Trophoblast cell (in vitro differentiated cells and primary cell): ENCODE data around the gene GNS.

Source experiments
- DNase-seq, 2 donors: peaks; one replicate each; pipeline ENCODE4 v3.0.0-alpha.2; 2016
- H2AFZ ChIP-seq: 2 replicates; pipeline ENCODE4 v1.6.1; 2013; ENCODE audit warnings: low read length, moderate library complexity, mild to moderate bottlenecking; ENCODE audit not compliant: insufficient read depth, poor library complexity
- H2AK5ac ChIP-seq: 2 replicates; pipeline ENCODE4 v1.6.1; 2013; ENCODE audit warnings: mild to moderate bottlenecking, low read length
- H2BK120ac ChIP-seq: 2 replicates; pipeline ENCODE4 v1.6.1; 2013; ENCODE audit warnings: low read length, mild to moderate bottlenecking, moderate library complexity; ENCODE audit not compliant: insufficient read depth, poor library complexity
- H2BK12ac ChIP-seq: 2 replicates; pipeline ENCODE4 v1.6.1; 2013; ENCODE audit warnings: mild to moderate bottlenecking, low read length, moderate library complexity
- H2BK5ac ChIP-seq: 2 replicates; pipeline ENCODE4 v1.6.1; 2013; ENCODE audit warnings: low read length, low read depth, moderate library complexity, mild to moderate bottlenecking; ENCODE audit not compliant: poor library complexity
- H3K14ac ChIP-seq: 2 replicates; pipeline ENCODE4 v1.6.1; 2013; ENCODE audit warnings: mild to moderate bottlenecking, low read length
- H3K18ac ChIP-seq: 2 replicates; pipeline ENCODE4 v1.6.1; 2013; ENCODE audit warnings: mild to moderate bottlenecking, low read length
- H3K23ac ChIP-seq: 2 replicates; pipeline ENCODE4 v1.6.1; 2013; ENCODE audit warnings: low read length
- H3K27ac ChIP-seq: 2 replicates; pipeline ENCODE4 v1.5.1; 2013; ENCODE audit warnings: low read depth, mild to moderate bottlenecking, inconsistent platforms, low read length, moderate library complexity
- H3K27me3 ChIP-seq: 2 replicates; pipeline ENCODE4 v1.6.1; 2013; ENCODE audit warnings: inconsistent platforms, mild to moderate bottlenecking, low read length, moderate library complexity; ENCODE audit not compliant: insufficient read depth
- H3K36me3 ChIP-seq, 2 experiments: 1 replicate in 1 of 2; 2 replicates in 1 of 2; pipeline ENCODE4 v1.6.1; 2013; ENCODE audit warnings: low read length in 2 of 2, mild to moderate bottlenecking in 2 of 2, moderate library complexity in 1 of 2; ENCODE audit not compliant: insufficient read depth in 2 of 2, control insufficient read depth in 1 of 2
- H3K4ac ChIP-seq: 2 replicates; pipeline ENCODE4 v1.6.1; 2013; ENCODE audit warnings: low read depth, mild to moderate bottlenecking, low read length, moderate library complexity
- H3K4me1 ChIP-seq, 2 experiments: 1 replicate in 1 of 2; 2 replicates in 1 of 2; pipeline ENCODE4 v1.6.1; 2013; ENCODE audit warnings: low read length in 2 of 2, mild to moderate bottlenecking in 2 of 2, moderate library complexity in 1 of 2; ENCODE audit not compliant: insufficient read depth in 2 of 2, control insufficient read depth in 1 of 2
- H3K4me2 ChIP-seq: 2 replicates; pipeline ENCODE4 v1.6.1; 2013; ENCODE audit warnings: inconsistent platforms, mild to moderate bottlenecking, low read length, moderate library complexity
- H3K4me3 ChIP-seq: 2 replicates; pipeline ENCODE4 v1.5.1; 2013; ENCODE audit warnings: mild to moderate bottlenecking, low read depth, low read length, inconsistent platforms
- H3K79me1 ChIP-seq: one replicate; pipeline ENCODE4 v1.6.1; 2013; ENCODE audit warnings: low read length
- H3K79me2 ChIP-seq: 2 replicates; pipeline ENCODE4 v1.6.1; 2013; ENCODE audit warnings: low read length, mild to moderate bottlenecking; ENCODE audit not compliant: control insufficient read depth, insufficient read depth, poor library complexity
- H3K9ac ChIP-seq: 2 replicates; pipeline ENCODE4 v1.6.1; 2013; ENCODE audit warnings: mild to moderate bottlenecking, low read length
- H3K9me3 ChIP-seq: 2 replicates; pipeline ENCODE4 v1.6.1; 2013; ENCODE audit warnings: low read depth, mild to moderate bottlenecking, control low read depth, inconsistent platforms, low read length; ENCODE audit not compliant: insufficient read depth
- H4K12ac ChIP-seq: 2 replicates; pipeline ENCODE4 v1.6.1; 2013; ENCODE audit warnings: low read depth, mild to moderate bottlenecking, low read length, moderate library complexity
- H4K8ac ChIP-seq: 2 replicates; pipeline ENCODE4 v1.6.1; 2013; ENCODE audit warnings: low read depth, mild to moderate bottlenecking, low read length, moderate library complexity
- H4K91ac ChIP-seq: one replicate; pipeline ENCODE4 v1.6.1; 2013; ENCODE audit warnings: low read depth, mild to moderate bottlenecking, low read length, moderate library complexity
- WGBS: extraction: QIAGEN DNeasy Blood & Tissue Kit; methylation state at CpG from one replicate; pipeline ENCODE4 v1.1.7; 2013; ENCODE audit warnings: missing lambda C conversion rate; ENCODE audit not compliant: insufficient read length, insufficient coverage; ENCODE audit errors: extremely low coverage; 5-methylcytosine and 5-hydroxymethylcytosine counted together

Gene GNS

GRCh38 chr12:64760808-64761573 lies 1.8 kb upstream of the GNS start:
- no peak overlapping the region for H2BK12ac ChIP-seq

GRCh38 chr12:64757771-64758170 lies 1.4 kb downstream of the GNS start:
- Histone ChIP-seq H3K18ac (no peak overlapping the region), H2BK12ac (no peak overlapping the region), H3K14ac (no peak overlapping the region), H3K4me1 (peaks cover 5 to 6% of the 10 kb centered on the region in 2 experiments), H3K27me3 (no peaks in the 10 kb centered on the region), H3K4me3 (no peak overlapping the region), H3K4ac (no peak overlapping the region), H2BK120ac (no peak overlapping the region), H3K27ac (no peak overlapping the region), H2AFZ (no peak overlapping the region), H2BK5ac (no peak overlapping the region), H3K79me1 (peaks cover 9% of the 10 kb centered on the region), H3K36me3 (peaks cover 0 to 3% of the 10 kb centered on the region in 2 experiments), H3K4me2 (no peak overlapping the region), H4K91ac (no peak overlapping the region), H3K9me3 (no peaks in the 10 kb centered on the region), H3K23ac (no peak overlapping the region), H4K12ac (no peak overlapping the region), H2AK5ac (no peak overlapping the region), H3K9ac (no peak overlapping the region), H3K79me2 (peaks cover 6% of the 10 kb centered on the region), H4K8ac (no peak overlapping the region)
- no CpG with 5 or more reads among the region's 3 CpGs for WGBS
- DNase-seq = no peak

More at GRCh38 chr12:64760808-64761573, 1.8 kb upstream of the GNS start:
- Histone ChIP-seq H3K27me3 (no peaks in the 10 kb centered on the region), H3K4ac (no peak overlapping the region), H2BK120ac (no peak overlapping the region), H3K27ac (no peak overlapping the region), H2BK5ac (no peak overlapping the region), H3K18ac (no peak overlapping the region), H3K23ac (no peak overlapping the region), H3K4me3 (no peak overlapping the region), H3K14ac (no peak overlapping the region), H3K79me1 (peaks cover 9% of the 10 kb centered on the region), H4K12ac (no peak overlapping the region), H3K79me2 (peaks cover 6% of the 10 kb centered on the region), H4K8ac (no peak overlapping the region), H2AK5ac (no peak overlapping the region), H4K91ac (no peak overlapping the region), H3K9me3 (no peaks in the 10 kb centered on the region), H3K36me3 (no peaks in the 10 kb centered on the region), H2AFZ (no peak overlapping the region), H3K4me1 (peaks cover 5 to 6% of the 10 kb centered on the region in 2 experiments), H3K9ac (no peak overlapping the region), H3K4me2 (no peak overlapping the region)
- no peak for DNase-seq
- no CpG with 5 or more reads among the region's 6 CpGs for WGBS

GRCh38 chr12:64756376-64756775 lies 2.8 kb downstream of the GNS start:
- no peak overlapping the region for H2BK12ac ChIP-seq
- no peak overlapping the region for H2AK5ac ChIP-seq
- H4K12ac ChIP-seq = no peak overlapping the region
- H3K27me3 ChIP-seq = no peaks in the 10 kb centered on the region
- no peak overlapping the region for H3K18ac ChIP-seq
- H3K27ac ChIP-seq = no peak overlapping the region
- H3K36me3 ChIP-seq = peaks cover 3% of the 10 kb centered on the region in 2 experiments
- H3K79me1 ChIP-seq = peaks cover 9% of the 10 kb centered on the region
- H3K4me3 ChIP-seq = no peak overlapping the region
- H2BK120ac ChIP-seq = no peak overlapping the region
- no peaks in the 10 kb centered on the region for H3K9me3 ChIP-seq
- H3K23ac ChIP-seq = no peak overlapping the region
- no peak overlapping the region for H3K14ac ChIP-seq
- H3K9ac ChIP-seq = no peak overlapping the region
- no peak overlapping the region for H4K91ac ChIP-seq
- H3K79me2 ChIP-seq = peaks cover 6% of the 10 kb centered on the region
- H2BK5ac ChIP-seq = no peak overlapping the region
- peak in 1 of 2 donors; percentile 31 for DNase-seq
- H4K8ac ChIP-seq = no peak overlapping the region
- no peak overlapping the region for H2AFZ ChIP-seq
- WGBS = no CpG with 5 or more reads among the region's 2 CpGs
- H3K4me2 ChIP-seq = no peak overlapping the region
- peaks cover 5 to 6% of the 10 kb centered on the region in 2 experiments for H3K4me1 ChIP-seq
- no peak overlapping the region for H3K4ac ChIP-seq

- Histone ChIP-seq H4K12ac (no peak overlapping the region), H3K27me3 (no peaks in the 10 kb centered on the region), H3K4ac (no peak overlapping the region), H3K27ac (no peak overlapping the region), H3K4me1 (peaks cover 2% of the 10 kb centered on the region in 2 experiments), H2AFZ (no peak overlapping the region), H3K9ac (no peak overlapping the region), H2BK5ac (no peak overlapping the region), H3K79me2 (no peaks in the 10 kb centered on the region), H2BK120ac (no peak overlapping the region), H3K9me3 (no peaks in the 10 kb centered on the region), H4K8ac (no peak overlapping the region), H3K36me3 (peaks cover 8 to 11% of the 10 kb centered on the region in 2 experiments), H2AK5ac (no peak overlapping the region), H3K14ac (no peak overlapping the region), H3K23ac (no peak overlapping the region), H3K4me3 (no peak overlapping the region), H4K91ac (no peak overlapping the region), H3K4me2 (no peak overlapping the region), H2BK12ac (no peak overlapping the region), H3K18ac (no peak overlapping the region), H3K79me1 (no peaks in the 10 kb centered on the region)
- DNase-seq = no peak
- WGBS = no CpG with 5 or more reads among the region's 3 CpGs
Observed at GRCh38 chr12:64753427-64753826, 5.8 kb downstream of the GNS start.
